NCI-H524 (cell line): ENCODE measurements around the gene AFDN.
"Not testable (repeated sequence)": the region's sequence is repeated elsewhere in the genome, so short reads cannot be mapped to it uniquely, and the experiment has no call there.

Source experiments
- DNase-seq, 2 experiments: peaks; one replicate each; lab custom pipeline; 2025; lab: John Stamatoyannopoulos, UW

AFDN gene

DNA sequence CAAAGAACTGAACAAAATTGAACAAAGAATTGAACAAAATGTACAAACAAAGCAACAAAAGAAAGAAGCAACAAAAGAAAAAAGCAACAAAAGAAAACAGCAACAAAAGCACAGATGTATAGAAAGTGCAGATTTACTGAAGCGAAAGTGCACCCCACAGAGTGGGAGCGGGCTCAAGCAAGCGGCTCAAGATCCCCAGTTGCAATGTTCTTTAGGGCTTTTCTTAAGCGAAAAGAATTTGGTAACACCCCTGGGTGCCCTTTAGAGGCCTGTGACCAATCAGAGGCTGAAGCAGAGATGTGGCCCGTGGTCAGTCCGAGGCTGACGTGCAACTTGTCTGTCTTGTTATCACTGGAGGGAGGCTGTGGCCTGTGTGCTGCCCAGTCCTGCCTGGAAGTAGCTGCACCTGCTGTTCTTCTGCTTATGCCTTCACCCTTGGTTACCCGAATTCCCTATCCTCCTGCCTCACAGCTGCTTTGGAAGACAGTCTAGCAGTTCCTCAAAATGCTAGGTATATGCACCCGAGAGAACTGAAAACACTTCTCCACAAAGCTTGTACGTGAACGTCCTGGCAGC is 157.5 kb downstream of the AFDN start:
- DNase-seq, result no peak

DNA sequence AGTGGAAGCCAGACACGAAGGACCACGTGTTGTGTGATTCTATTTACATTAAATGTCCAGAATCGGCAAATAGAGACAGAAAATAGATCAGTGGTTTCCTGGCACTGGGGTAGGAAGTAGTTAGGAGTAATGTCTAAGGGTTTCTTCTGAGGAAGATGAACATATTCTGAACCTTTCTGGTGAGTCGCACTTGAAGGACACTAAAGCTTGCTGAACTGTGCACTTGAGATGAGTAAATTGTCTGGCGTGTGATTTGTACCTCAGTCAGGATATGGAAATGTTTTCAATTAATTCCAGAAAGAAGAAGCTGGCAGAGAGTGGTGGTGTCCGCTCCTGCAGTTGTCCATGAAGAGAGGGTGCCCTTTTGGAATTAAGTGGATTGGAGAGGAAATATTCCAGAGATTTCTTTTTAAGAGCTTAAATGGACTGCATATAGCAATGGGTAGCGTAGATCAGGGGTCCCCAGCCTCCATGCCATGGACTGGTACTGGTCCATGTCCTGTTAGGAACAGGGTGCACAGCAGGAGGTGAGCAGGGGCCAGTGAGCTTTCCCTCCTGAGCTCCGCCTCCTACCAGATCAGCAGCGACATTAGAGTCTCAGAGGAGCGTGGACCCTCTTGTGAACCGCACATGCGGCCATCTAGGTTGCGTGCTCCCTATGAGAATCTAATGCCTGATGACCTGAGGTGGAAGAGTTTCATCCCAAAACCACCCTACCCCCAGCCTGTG is 158.3 kb downstream of the AFDN start:
- DNase-seq, result no peak

DNA sequence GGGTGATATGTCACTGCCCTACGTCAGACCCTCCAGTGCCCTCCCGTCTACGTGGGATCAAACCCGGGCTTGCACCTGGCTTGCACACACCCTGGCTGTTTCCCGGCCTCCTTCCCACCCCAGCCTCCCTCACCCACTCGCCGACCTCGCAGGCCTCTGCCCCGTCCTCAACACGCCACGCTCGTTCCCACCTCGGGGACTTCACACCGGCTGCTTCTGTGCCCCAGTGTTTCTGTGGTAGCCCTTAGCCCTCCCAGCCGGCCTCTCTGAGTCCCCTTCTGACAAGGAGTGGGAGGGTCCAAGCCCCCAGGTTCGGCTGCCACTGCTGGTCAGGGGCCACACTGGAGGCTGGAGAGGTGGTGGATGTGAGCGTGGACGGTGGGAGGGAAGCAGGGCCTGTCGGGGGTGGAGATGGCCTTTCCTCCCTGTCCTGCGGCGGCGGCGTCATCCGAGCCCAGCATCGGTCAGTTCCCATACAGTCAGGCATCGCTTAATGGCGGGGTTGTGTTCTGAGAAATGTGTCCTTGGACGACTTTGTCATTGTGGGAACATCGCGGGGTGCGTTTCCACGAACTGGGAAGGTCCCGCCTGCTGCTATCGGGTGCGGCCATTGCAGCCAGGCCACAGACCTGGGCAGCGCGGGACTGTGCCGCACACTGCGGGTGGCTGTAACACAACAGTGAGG is 159.3 kb downstream of the AFDN start:
- no peak for DNase-seq

DNA sequence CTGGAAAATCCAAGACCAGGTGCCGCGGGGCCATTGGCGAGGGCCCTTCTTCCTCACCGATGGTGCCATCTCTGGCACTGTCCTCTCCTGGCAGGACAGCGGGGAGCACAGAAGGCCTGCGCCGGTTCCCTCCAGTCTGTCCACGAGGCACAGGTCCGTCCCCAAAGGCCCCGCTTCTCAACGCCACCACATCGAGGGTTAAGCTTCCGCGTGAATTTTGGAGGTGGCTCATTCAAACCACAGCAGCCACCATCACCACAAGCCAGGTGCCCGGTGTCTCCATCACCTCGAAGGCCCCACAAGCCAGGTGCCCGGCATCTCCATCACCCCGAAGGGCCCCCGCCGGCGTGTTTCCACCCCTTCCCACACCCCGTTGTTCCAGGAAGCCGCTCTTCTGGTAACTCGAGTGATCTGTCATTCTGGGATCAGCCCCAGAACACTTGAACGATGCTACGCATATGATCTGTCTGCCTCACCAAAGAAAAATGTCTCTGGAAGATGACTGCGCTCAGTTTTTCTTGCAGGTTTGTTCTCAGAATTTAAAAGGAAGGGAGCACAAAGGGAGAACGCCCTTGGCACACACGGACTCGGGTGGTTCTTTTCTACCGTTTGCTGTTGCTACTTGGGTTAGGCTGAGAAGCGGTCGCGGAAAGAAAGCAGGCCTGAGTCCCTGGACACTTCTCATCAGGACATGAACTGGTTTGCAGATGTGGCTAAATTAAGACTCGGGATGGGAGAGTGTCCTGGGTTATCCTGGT is 160.9 kb downstream of the AFDN start:
- no peak for DNase-seq

DNA sequence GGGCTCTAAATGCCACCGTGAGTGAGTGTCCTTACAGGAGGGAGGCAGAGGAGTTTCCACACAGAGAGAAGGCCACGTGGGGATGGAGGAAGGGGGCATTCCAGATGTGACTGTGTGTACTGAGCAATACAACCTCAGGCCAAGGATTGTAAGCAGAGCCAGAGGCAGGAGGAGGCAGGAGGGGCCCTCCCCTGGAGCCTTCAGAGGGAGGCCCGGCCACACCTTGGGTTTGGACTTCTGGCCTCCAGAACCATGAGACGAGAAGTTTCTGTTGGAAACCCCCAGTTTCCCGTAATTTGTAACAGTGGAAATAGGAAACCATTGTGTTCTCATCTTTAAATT is 161.4 kb downstream of the AFDN start:
- DNase-seq, result no peak

DNA sequence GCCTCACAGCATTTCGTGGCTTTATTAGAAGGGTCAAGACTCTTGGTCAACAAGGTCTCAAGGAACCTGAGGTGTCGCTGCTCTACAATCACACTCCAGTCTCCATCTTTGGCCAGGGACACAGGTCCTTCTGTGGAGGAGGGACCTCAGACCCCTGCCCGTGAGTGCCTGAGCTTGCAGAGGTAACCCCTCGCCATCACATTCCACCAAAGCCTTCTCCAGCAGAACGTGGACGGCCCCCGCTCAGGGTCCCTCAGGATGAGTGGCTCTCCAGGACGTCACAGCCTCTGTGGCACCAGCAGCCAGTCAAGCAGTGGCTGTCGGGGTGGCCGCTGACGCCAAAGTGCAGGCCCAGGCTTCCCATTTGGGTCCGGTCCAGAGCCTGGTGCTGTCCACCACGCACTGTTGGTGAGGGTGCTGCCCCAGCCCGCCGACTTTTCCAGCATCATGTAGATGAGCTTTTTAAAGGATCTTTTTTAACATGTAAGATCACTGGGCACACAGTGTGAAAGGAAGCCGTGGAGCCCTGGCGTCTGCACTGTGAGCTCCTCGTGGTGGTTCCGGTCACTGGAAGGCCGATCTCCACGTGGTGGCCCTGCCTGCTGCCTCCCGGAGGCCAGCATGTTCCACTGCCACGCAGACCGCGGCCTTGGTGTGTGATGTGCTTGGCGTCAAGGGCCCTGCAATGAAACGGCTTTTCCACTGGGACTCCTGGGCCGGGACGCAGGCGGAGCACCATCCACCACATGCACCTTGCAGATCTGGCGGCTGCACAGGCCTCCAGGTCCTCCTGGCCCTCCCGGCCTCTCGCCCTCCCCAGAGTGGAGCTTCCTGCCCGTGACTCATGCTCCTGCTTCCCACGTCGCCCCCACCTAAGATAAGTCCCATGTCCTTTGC is 162.5 kb downstream of the AFDN start:
- DNase-seq, result no peak

DNA sequence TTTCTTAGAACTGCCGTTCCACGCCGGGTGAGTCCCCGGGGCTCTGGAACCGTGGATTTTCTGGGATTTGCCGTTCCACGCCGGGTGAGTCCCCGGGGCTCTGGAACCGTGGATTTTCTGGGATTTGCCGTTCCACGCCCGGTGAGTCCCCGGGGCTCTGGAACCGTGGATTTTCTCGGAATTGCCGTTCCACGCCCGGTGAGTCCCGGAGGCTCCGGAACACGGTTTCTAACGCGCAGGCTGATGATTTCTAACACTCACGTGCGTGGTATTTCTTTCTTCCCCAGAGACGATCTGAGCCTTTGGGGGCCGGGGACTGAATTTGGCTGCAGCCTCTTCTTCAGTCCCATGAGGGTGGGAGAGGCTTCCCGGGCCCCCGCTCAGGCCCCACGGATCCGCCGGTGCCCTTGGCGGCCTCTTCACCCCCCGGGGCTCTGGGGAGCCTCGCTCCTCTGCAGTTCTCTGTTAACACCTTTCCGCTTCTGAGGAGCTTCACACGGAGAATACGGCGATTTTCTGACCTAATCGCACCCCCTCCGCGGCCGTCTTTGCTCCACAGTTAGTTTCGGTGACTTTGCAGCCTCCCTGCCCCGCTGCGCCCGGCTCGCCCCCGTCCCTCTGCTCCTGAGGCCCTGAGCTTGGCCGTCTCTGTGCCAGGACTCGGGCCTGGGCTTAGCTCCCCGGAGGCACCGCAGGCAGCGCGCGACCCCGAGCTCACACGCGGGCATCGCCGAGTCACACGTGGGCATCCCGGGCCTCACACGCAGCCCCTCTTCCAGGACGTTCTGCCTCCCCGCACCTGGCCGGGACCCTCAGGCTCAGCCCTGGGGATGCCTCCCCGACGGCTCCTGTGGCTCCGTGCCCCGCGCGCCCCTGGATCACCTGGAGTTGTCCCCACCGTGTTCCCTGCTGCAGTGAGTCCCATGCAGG is 163.6 kb downstream of the AFDN start:
- DNase-seq, result no peak

DNA sequence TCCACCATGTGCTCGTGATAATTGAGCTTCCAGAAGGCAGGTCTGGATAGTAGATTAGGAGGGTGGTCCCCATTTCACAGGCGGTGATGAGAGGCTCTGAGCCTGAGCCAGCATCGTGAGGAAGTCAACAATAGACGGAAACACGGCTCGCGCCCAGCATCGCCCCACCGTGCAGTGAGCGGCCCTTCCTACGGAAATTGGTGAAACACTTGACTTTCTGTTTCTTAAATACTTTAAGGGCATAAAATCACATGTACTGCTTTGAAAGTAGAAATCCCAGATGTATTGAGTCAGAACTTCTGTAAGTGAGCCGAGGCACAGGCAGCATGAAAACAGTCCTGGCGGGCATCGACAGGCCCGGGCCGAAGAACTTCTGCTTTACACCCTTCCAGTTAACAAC is 166.5 kb downstream of the AFDN start:
- DNase-seq, result no peak

DNA sequence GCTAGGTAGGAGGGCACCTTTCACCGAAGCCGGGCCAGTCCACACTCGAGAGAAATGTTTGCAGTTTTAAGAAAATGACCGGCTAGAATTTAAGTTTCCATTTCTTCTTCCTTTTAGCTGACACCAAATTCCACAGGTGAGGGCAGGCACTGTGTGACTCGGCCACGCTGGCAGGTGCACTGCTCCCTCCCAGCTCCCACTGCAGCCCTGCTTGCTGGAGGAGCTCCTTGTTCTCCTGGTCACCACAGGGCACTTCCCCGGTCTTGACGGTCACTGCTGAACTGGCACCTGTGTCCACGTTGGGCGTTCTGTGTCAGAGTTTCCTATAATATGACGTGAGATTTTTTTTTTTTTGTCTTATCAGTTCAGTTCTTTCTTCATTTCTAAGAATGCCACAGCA is 167.1 kb downstream of the AFDN start:
- DNase-seq, result no peak

DNA sequence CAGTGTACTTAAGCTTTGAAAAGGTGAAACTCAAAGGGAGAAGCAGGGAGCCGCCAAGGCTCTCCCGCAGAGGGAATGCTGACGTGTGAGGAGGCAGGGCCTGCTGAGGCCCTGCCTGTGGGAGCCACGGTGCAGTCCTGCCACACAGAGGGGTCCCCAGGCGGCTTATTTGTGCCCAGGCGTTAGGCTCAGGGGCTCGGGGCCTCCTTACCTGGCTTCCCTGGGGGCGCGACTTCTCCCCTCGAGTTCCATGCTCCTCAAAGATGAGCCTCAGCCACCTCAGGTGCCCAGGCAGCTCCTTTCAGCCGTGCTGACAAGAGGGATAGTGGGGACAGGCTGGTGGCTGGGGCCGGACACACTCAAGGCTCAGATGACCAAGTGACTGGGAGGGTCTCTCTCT is 168.6 kb downstream of the AFDN start:
- DNase-seq, result no peak

DNA sequence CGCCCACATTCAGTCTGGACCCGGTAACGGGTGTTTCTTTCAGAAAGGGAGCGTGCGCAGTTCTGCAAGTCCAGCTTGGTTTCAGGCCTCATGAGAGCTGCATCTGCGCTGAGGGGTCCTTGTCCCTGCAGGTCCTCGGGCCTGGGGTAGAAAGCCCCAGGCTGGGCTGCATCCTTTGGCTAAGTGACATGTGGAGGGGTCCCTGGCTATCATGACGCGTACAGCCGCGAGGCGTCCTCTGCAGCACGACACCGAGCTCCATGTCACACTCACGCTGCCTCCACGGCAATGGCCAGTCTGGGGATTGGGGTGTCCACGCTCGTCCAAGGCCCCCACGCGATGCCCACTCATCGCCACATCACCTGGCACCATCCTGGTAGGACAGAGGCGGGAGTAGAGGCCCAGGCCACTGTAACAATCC is 169.0 kb downstream of the AFDN start:
- DNase-seq, result no peak

DNA sequence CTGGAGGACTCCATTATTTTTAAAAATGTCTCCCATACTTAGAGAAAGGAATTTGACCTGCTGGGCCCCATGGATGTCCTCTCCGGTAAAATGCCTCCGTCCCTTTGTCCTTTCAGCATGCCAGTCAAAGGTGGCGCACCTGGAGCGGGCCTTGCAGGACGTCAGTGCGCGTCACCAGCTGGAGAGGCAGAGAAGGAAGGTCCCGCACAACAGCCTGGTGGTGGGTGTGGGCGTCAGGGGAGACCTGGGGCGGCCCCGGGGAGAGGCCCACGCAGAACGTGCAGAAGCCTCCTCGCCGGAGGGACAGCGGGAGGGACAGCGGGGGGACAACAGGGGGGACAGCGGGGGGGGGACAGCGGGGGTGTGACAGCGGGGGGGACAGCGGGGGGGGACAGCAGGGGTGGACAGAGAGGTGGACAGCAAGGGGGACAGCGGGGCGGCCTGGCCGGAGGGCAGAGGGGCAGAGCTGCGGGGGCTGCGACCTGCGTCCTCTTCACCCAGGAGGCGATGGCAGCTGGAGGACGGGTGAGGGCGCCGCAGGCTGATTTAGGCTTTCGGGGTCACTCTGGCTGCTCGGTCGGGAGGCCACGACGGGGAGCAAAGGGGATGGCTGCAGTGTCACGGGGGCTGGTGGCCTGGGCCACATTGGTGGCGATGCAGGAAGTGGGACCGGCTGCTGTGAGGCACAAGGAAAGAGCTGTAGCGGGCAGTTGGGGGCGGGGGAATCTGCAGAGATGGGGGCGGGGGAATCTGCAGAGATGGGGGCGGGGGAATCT is 169.9 kb downstream of the AFDN start:
- DNase-seq, result no peak

DNA sequence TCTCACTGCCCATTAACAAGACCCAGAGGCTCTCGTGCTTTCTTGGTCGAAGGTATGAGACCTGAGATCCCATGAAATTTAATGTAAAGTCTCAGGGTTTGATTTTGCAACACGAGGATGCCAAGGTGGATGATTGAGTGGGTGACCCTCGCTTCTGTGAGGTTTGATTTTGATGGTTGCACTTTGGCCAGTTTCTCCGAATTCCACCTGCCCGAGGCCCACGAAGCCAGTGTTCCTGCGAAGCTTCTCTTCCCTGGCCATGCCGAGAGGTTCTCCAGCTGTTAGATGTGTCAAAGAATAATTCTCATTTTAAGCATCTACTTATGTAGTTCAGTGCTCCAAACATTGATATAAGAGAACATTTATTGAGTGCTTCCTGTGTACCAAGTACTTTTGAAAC is 170.9 kb downstream of the AFDN start, which contains the start of gene KIF25:
Gene KIF25 (plus strand): TSS at position 30 of the 400 bp plus-strand sequence. CDS start 31,915 bp downstream, outside the sequence.
- no peak for DNase-seq

DNA sequence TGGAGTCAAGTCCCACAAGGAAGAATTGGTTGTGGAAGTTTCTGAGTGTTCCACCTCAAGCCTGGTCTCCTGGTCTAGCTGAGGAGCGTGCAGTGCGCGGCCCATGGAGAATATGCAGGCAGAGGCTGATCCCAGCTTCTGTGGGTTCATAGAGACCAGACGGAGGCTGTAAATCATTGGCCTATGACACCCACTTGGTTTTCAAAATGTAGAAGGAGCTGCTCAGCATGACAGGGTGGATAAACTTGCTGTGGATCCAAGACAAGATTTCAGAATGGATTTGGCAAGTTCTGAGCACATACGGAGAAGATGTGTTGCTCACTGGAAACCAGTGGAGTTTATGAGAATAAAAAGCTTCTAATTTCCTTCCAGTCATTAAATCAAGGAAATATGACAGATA is 171.5 kb downstream of the AFDN start:
- DNase-seq, result no peak

DNA sequence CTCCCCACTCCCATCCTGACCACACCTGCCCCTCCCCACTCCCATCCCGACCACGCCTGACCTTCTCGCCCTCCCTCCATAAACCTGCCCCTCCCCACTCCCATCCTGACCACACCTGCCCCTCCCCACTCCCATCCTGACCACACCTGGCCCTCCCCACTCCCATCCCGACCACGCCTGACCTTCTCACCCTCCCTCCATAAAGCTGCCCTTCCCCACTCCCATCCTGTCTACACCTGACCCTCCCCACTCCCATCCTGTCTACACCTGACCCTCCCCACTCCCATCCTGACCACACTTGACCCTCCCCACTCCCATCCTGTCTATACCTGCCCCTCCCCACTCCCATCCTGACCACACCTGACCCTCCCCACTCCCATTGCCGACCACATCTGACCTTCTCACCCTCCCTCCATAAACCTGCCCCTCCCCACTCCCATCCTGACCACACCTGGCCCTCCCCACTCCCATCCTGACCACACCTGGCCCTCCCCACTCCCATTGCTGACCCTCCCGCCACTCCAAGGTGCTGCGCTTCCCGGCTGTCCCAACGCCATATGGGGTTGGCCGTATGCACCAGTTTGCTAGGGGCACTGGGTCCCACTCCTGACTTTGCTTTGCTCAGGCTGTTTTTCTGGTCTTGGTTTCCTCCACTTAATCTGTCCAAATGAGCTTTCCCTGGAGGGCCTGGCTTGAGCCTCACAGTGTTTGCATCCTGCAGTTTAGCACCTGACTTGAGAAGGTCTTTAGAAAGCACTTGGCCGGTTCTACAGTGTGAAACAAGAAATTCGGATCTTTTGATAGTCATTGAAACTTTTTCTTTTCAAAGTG is 173.7 kb downstream of the AFDN start:
- no peak for DNase-seq

DNA sequence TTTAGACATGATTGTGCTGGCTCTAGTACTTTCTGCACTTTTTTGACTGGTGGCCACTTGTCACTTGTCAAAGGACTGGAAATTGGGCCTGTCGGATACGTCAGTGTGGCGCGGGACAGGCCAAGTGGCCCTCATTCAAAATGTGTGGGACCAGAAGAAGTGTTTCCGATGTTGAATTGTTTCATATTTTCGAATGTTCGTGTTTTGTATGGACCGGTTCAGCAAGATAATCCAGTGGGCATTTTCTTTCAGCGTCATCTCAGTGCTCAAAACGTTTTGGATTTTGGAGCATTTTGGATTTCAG is 174.3 kb downstream of the AFDN start:
- no peak for DNase-seq

DNA sequence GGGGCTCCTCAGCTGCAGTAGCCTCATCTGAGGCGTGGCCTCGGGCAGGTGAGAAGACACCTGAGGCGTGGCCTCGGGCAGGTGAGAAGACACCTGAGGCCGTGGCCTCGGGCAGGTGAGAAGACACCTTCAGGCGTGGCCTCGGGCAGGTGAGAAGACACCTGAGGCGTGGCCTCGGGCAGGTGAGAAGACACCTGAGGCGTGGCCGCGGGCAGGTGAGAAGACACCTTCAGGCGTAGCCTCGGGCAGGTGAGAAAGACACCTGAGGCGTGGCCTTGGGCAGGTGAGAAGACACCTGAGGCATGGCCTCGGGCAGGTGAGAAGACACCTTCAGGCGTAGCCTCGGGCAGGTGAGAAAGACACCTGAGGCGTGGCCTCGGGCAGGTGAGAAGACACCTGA is 174.8 kb downstream of the AFDN start:
- not testable (repeated sequence) for DNase-seq

DNA sequence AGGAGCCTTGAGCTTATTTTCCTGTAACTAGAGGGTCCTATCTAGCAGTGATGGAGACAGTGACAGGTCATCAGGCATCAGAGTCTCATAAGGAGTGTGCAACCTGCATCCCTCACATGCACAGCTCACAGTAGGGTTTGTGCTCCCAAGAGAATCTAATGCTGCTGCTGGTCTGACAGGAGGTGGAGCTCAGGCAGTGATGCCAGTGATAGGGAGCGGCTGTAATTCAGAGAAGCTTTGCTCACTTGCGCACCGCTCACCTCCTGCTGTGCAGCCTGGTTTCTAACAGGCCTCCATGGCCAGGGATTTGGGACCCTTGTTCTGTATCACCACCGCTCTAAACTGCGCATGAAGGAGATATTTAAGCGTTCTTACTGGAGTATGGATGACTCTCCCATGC is 176.1 kb downstream of the AFDN start:
- DNase-seq, result no peak

DNA sequence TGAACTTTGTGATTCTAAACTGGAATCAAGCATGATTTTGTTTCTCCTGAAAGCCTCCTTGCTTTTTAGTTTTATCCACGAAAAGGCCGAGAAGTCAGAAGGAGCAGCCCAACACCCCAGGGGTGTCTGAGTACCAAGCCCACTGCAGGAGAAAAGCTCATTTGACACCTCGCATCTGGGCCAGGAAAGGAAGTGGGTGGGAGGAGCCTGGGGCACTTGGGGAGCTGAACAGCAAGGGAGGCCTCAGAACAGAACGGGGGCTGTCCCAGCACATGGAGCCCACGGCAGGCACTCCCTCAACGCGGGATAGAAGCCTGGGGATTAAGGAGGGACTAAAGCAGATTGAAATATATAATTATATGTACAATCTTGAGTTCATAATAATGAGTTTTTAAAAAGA is 177.3 kb downstream of the AFDN start:
- DNase-seq, result no peak
